Heart right ventricle (tissue), 16 donors: ENCODE data around the gene ABCB11. TPM values are rescaled to one million over a fixed set of nuclear protein-coding genes. Genes with fewer than 3 reads are reported as not detected.

Experiments used
- ATAC-seq, 8 donors: fragments of 200-7000 bp; cut with Tn5 transposase; one replicate each; pipeline ENCODE4 v1.9.1; 2020; ENCODE audit warnings: mild to moderate bottlenecking in 8 of 8, moderate library complexity in 8 of 8, moderate number of reproducible peaks in 1 of 8
- DNase-seq, 2 donors: peaks; one replicate each; pipeline ENCODE4 v3.0.0-alpha.2; 2020
- H3K27ac ChIP-seq, 10 donors: fragments of 200-600 bp; sonication (generic) in 2 of 10; one replicate each; pipeline versions ENCODE4 v1.5.0 to v1.8.0; 2020 to 2022; ENCODE audit warnings: mild to moderate bottlenecking in 3 of 10
- H3K27me3 ChIP-seq, 7 donors: fragments of 200-600 bp; one replicate each; pipeline ENCODE4 v1.8.0; 2021 to 2022; ENCODE audit warnings: mild to moderate bottlenecking in 2 of 7
- H3K36me3 ChIP-seq, 9 donors: fragments of 200-600 bp; sonication (generic) in 1 of 9; one replicate each; pipeline versions ENCODE4 v1.5.0 to v1.8.0; 2020 to 2022; ENCODE audit warnings: mild to moderate bottlenecking in 2 of 9
- H3K4me1 ChIP-seq, 9 donors: fragments of 200-600 bp; sonication (generic) in 1 of 9; one replicate each; pipeline versions ENCODE4 v1.5.0 to v1.8.0; 2020 to 2022; ENCODE audit warnings: mild to moderate bottlenecking in 4 of 9
- H3K4me3 ChIP-seq, 10 donors: fragments of 200-600 bp; sonication (generic) in 2 of 10; one replicate each; pipeline versions ENCODE4 v1.5.0 to v1.8.0; 2020 to 2022; ENCODE audit warnings: mild to moderate bottlenecking in 7 of 10, moderate library complexity in 2 of 10
- H3K9me3 ChIP-seq, 11 donors: fragments of 200-600 bp in 10 of 11; sonication (generic) in 2 of 11; one replicate each; pipeline versions ENCODE4 v1.5.0 to v1.8.0; 2013 to 2022; ENCODE audit warnings: mild to moderate bottlenecking in 2 of 11, control low read depth in 1 of 11, moderate library complexity in 1 of 11
- CTCF ChIP-seq, 9 donors: fragments of 200-600 bp; sonication (generic) in 2 of 9; IDR thresholded peaks; one replicate each; pipeline versions ENCODE4 v1.5.0 to v1.8.0; 2021 to 2022; ENCODE audit warnings: antibody characterized with exemption in 9 of 9, mild to moderate bottlenecking in 5 of 9, moderate library complexity in 1 of 9
- WGBS, 2 donors: extraction: QIAGEN DNeasy Blood & Tissue Kit; methylation state at CpG; one replicate each; pipeline ENCODE4 v1.1.7; 2013; ENCODE audit warnings: inconsistent platforms in 1 of 2; 5-methylcytosine and 5-hydroxymethylcytosine counted together
- intact Hi-C, 10 donors: fragments of 100-400 bp; cut with DNase I; formaldehyde crosslinking; loops; one replicate each; pipeline versions ENCODE4 v1.11.1 to v1.14.2; 2022
- polyA plus RNA-seq, 2 donors: library from polyadenylated mRNA; stranded (reverse); fragments of 200-250 nt; gene quantifications; one replicate each; pipeline ENCODE4 v1.2.3, GENCODE V29; 2013
- total RNA-seq, 10 donors: library from RNA; stranded (reverse); fragmentation: NEBNext Ultra II Directional in 3 of 10; extraction: Animal tissue kit (Norgen Biotek cat#: 25700) in 3 of 10; gene quantifications; one replicate each; pipeline versions ENCODE4 v1.2.1 to v1.2.4, GENCODE V29; 2021 to 2023
- donor health status: Arrhythmogenic right ventricular cardiomyopathy.
- donor health status: ischemic (EF 13 %, LVEDD 7.1; RV severe dilation, severe dysfunction).
- donor health status: healthy with polysubstance abuse.
- donor health status: DM: no; HTN: yes; CAD: no.
- donor health status: DM: no; HTN: no; CAD: no.
- donor health status: ischemic (EF 25% LVEDD 6.9; RV normal size, moderate dysfunction).
- donor health status: ischemic (EF 25% LVEDD 5.7; RV mildly dilated, moderate dysfunction).
- donor health status: healthy.
- donor health status: DM: yes; HTN: yes; CAD: no.
- donor health status: Ischemic cardiomyopathy.
- donor health status: ischemic (EF 35%, LVEDD 5.7; RV mildly dilated, moderate dysfunction).
- donor health status: nonischemic (EF 11% LVEDD 7.7; RV severe dilation, severe dysfunction).
- donor health status: DM: yes; HTN: yes; CAD: no.
- donor health status: PGD.
- donor health status: ischemic (EF 29% LVEDD 5.4; RV normal size, mild dysfunction).
- donor health status: nonischemic (EF 23%, LVEDD 6.1; RV moderate dilation, normal function).

ABCB11 gene
- total and polyA plus RNA-seq, 12 donors, result 0.01 to 0.23 (median 0.06) TPM; not detected in 7

GRCh38 chr2:168981651-168982050 is 49.5 kb downstream of the ABCB11 start:
- TF ChIP-seq CTCF (IDR thresholded peaks at IDR 0.05), result no peak
- no peak for DNase-seq
- H3K36me3 ChIP-seq, result no peaks in the 10 kb centered on the region
- intact Hi-C loops, result no loop called here
- no peaks in the 10 kb centered on the region for H3K9me3 ChIP-seq
- H3K4me3 ChIP-seq, result no peak overlapping the region
- peaks cover 0 to 5% (median 0%) of the 10 kb centered on the region in 9 donors for H3K4me1 ChIP-seq
- WGBS, 2 donors, result 95 to 97% methylated on average over 3 of the region's 3 CpGs
- ATAC-seq, result no peak
- H3K27me3 ChIP-seq, result no peaks in the 10 kb centered on the region
- H3K27ac ChIP-seq, result no peak overlapping the region

DNA sequence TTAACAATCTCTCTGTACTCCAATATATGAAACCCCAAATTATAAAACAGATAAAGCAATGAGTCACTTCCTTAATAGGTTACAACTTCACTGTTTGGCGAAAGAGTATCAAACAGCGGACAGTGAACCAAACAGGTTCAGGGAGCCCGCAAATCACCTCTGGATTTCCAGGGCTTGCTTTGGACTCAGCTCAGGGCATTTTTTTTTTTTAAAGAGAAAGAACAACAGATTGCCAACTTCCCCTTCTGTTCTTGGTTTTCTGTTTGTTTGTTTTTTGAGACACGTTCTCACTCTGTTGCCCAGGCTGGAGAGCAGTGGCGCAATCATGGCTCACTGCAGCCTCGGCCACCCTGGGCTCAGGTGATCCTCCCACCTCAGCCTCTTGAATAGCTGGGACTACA is 52.7 kb downstream of the ABCB11 start:
- 85 to 90% methylated on average over 6 of the region's 6 CpGs for WGBS, 2 donors
- TF ChIP-seq CTCF (IDR thresholded peaks at IDR 0.05), result no peak
- Histone ChIP-seq H3K27me3 (no peaks in the 10 kb centered on the region), H3K36me3 (no peaks in the 10 kb centered on the region), H3K4me3 (no peak overlapping the region), H3K4me1 (peaks cover 0 to 8% (median 0%) of the 10 kb centered on the region in 9 donors), H3K27ac (no peak overlapping the region), H3K9me3 (no peaks in the 10 kb centered on the region)
- DNase-seq (no peak), ATAC-seq (no peak)
- intact Hi-C loops, result no loop called here

DNA sequence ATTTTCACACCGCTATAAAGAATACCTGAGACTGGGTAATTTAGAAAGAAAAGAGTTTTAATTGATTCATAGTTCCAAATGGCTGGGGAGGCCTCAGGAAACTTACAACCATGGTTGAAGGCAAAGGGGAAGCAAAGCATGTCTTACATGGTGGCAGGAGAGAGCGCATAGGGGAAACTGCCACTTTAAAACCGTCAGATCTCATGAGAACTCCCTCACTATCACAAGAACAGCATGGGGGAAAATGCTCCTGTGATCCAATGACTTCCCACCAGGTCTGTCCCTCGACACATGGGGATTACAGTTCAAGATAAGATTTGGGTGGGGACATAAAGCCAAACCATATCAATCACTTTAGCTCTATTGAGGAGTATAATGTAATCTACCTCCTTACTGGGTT is 53.5 kb downstream of the ABCB11 start:
- no peak for DNase-seq
- WGBS, 2 donors, result 75 to 76% methylated on average over 4 of the region's 4 CpGs
- Histone ChIP-seq H3K27ac (no peak overlapping the region), H3K36me3 (no peaks in the 10 kb centered on the region), H3K9me3 (no peaks in the 10 kb centered on the region), H3K4me3 (no peak overlapping the region), H3K27me3 (no peaks in the 10 kb centered on the region), H3K4me1 (peaks cover 0 to 8% (median 0%) of the 10 kb centered on the region in 9 donors)
- TF ChIP-seq CTCF (IDR thresholded peaks at IDR 0.05), result no peak
- no peak for ATAC-seq
- intact Hi-C loops, result no loop called here

DNA sequence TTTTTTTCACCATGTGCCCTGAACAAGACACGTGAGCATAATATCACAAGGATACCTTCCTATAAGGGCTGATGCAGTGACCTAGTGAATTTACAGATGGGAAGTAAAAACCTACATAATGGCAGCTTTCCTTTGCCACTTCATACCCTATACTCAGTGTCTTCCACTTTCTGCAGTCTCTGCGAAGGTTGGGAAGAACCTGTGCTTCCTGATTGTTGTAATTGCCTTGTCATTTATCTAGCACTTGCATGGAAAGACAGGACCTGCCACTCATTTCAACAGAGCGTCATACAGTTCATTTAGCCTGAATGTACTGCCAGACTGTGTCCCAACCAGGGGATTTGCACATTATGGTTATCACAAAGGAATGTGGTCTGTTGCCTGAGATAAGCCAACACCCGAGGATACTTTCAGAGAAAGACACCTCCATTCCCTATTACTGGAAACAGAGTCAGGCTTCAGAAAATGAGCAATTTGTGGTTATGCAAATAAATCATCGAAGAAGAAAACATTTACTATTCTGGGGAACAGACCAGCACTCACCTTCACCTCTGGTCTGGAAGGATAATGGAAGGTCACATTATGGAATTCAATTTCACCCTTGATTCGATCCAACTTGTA is 55.0 kb downstream of the ABCB11 start:
- intact Hi-C loops, result no loop called here
- Histone ChIP-seq H3K4me3 (no peak overlapping the region), H3K4me1 (peaks cover 0 to 11% (median 0%) of the 10 kb centered on the region in 9 donors), H3K9me3 (no peaks in the 10 kb centered on the region), H3K36me3 (no peaks in the 10 kb centered on the region), H3K27ac (no peak overlapping the region), H3K27me3 (no peaks in the 10 kb centered on the region)
- DNase-seq, result no peak
- peak in 4 of 8 donors; percentile 53 to 91 (median 62) for ATAC-seq
- 42 to 48% methylated on average over 6 of the region's 6 CpGs for WGBS, 2 donors
- TF ChIP-seq CTCF (IDR thresholded peaks at IDR 0.05), result no peak
